ENCODE data around the gene SDHB. TPM values are rescaled to one million over a fixed set of nuclear protein-coding genes. Genes with fewer than 3 reads are reported as not detected.

Gene SDHB
- total and polyA plus RNA-seq, 2 of the 13 experiments (the other 11 are each of a cell fraction or from before 2014, with no cell fraction given): 136 to 142 TPM

GRCh38 chr1:17080085-17080759 lies 26.4 kb upstream of the SDHB start:
- no peak overlapping the region for H3K4me3 ChIP-seq (replicated peaks in 1 of 3; ENCODE audit: insufficient read depth in 1 of 3, low read depth in 2 of 3, low read length in 3 of 3)
- H3K4me1 ChIP-seq (ENCODE audit: insufficient read depth, low read length): no peaks in the 10 kb centered on the region
- no peaks in the 10 kb centered on the region for H3K36me3 ChIP-seq (replicated peaks in 1 of 2; ENCODE audit: control insufficient read depth in 1 of 2, insufficient read depth in 2 of 2, low read length in 2 of 2)
- BruUV-seq (replicated peaks): no TSS peak
- ChIA-PET CTCF (ENCODE audit: low intra/inter-chr PET ratio, low total read pairs) (no interaction called here), POLR2A (no interaction called here)
- peaks cover 1 to 18% of the 10 kb centered on the region in 2 experiments; a peak in 2 of 5 replicates for H3K27me3 ChIP-seq (ENCODE audit: control insufficient read depth in 1 of 2, insufficient read depth in 2 of 2, low read length in 2 of 2)
- H2AFZ ChIP-seq (ENCODE audit: low read length): no peak overlapping the region
- WGBS (ENCODE audit: low lambda C conversion rate): 52% methylated on average over 7 of the region's 8 CpGs
- intact Hi-C loops (cut with micrococcal nuclease; ENCODE audit: unreplicated experiment) (loop anchor here (10.0 kb wide), 1 partner anchor 655 kb away; no protein-coding TSS in a partner anchor), in situ Hi-C loops (cut with HindIII; ENCODE audit: extremely low pct_ligation_motif_present, low pct_unique_long_range_greater_than_20kb) (no loop called here)
- ATAC-seq (no peak), FAIRE-seq (no peak), DNase-seq (ENCODE audit: low spot score) (no peak)
- no peak overlapping the region for H3K27ac ChIP-seq (ENCODE audit: extremely low read length, insufficient read depth, low read length)
- H3K79me2 ChIP-seq (ENCODE audit: insufficient read depth, low read length): no peaks in the 10 kb centered on the region
- H3K9me3 ChIP-seq (ENCODE audit: low read length): no peaks in the 10 kb centered on the region
- H3K4me2 ChIP-seq (ENCODE audit: low read depth, low read length): no peak overlapping the region
- no peaks in the 10 kb centered on the region for H4K20me1 ChIP-seq (ENCODE audit: insufficient read depth, low read length)
- no peak overlapping the region for H3K9ac ChIP-seq (ENCODE audit: insufficient read depth, low read depth, low read length)
- TF ChIP-seq ZNF580 (CRISPR knock-in tag; IDR thresholded peaks at IDR 0.05; ENCODE audit: borderline replicate concordance, low read depth): no peak
- no peak for TF ChIP-seq ZKSCAN5 (CRISPR knock-in tag; IDR thresholded peaks at IDR 0.05)
- no peak for TF ChIP-seq ZNF235 (CRISPR knock-in tag; IDR thresholded peaks at IDR 0.05; ENCODE audit: borderline replicate concordance)
- no peak for TF ChIP-seq SIN3B (IDR thresholded peaks at IDR 0.05; ENCODE audit: low read length)
- no peak for TF ChIP-seq CEBPG (CRISPR knock-in tag; IDR thresholded peaks at IDR 0.05)
- TF ChIP-seq ZNF160 (CRISPR knock-in tag; IDR thresholded peaks at IDR 0.05): no peak
- TF ChIP-seq MZF1 (CRISPR knock-in tag; IDR thresholded peaks at IDR 0.05; ENCODE audit: borderline replicate concordance): no peak
- TF ChIP-seq ELF3 (CRISPR knock-in tag; IDR thresholded peaks at IDR 0.05): no peak
- no peak for TF ChIP-seq KIAA2018 (CRISPR knock-in tag; IDR thresholded peaks at IDR 0.05; ENCODE audit: borderline replicate concordance)
- TF ChIP-seq SMYD3 (CRISPR knock-in tag; IDR thresholded peaks at IDR 0.05): no peak
- no peak for TF ChIP-seq CEBPZ (IDR thresholded peaks at IDR 0.05; ENCODE audit: low read length)
- TF ChIP-seq NONO (IDR thresholded peaks at IDR 0.05): no peak
- TF ChIP-seq NONO (CRISPR knock-in tag; conservative IDR thresholded peaks at IDR 0.05): no peak
- peak; percentile 61; the same call in 1 of the 2 replicates for TF ChIP-seq RBAK (CRISPR knock-in tag; IDR thresholded peaks at IDR 0.05)

Data from HepG2 (cell line).